K562 (cell line): ENCODE measurements around the gene ACYP2. TPM values are rescaled to one million over a fixed set of nuclear protein-coding genes. Genes with fewer than 3 reads are reported as not detected.

Experiments used
- DEAF1 ChIP-seq: fragments of 450-650 bp; formaldehyde crosslinking; IDR thresholded peaks from 2 replicates; pipeline ENCODE4 v1.4.0; 2020; ENCODE audit warnings: mild to moderate bottlenecking, moderate library complexity
- DPF2 ChIP-seq: fragments of 450-650 bp; IDR thresholded peaks from 2 replicates; pipeline ENCODE4 v1.6.1; 2016
- MAFG ChIP-seq: fragments of 450-650 bp; conservative IDR thresholded peaks from 2 replicates; pipeline ENCODE4 v1.6.1; 2016; ENCODE audit warnings: missing genetic modification characterization, missing compliant biosample characterization
- STAG1 ChIP-seq: sonication (generic); formaldehyde crosslinking; IDR thresholded peaks from 2 replicates; pipeline ENCODE4 v1.5.0; 2020; ENCODE audit warnings: missing genetic modification reagents, borderline replicate concordance
- TCFL5 ChIP-seq: fragments of 250-450 bp; sonication (Bioruptor Pico); conservative IDR thresholded peaks from 2 replicates; pipeline ENCODE4 v1.6.1; 2021; ENCODE audit warnings: mild to moderate bottlenecking, moderate library complexity, matching md5 sums
- ZBED1 ChIP-seq: IDR thresholded peaks from 2 replicates; pipeline ENCODE4 v1.6.1; 2014
- ZNF12 ChIP-seq: sonication (generic); formaldehyde crosslinking; IDR thresholded peaks from 2 replicates; pipeline ENCODE4 v1.4.0; 2020; ENCODE audit warnings: mild to moderate bottlenecking, missing genetic modification reagents
- ZNF583 ChIP-seq: fragments of 250-450 bp; sonication (Bioruptor Pico); IDR thresholded peaks from 2 replicates; pipeline ENCODE4 v1.4.0; 2020
- ZSCAN32 ChIP-seq: fragments of 450-650 bp; formaldehyde crosslinking; IDR thresholded peaks from 2 replicates; pipeline ENCODE4 v1.4.0; 2020; ENCODE audit warnings: mild to moderate bottlenecking, moderate library complexity
- polyA plus RNA-seq, 8 experiments: library from polyadenylated mRNA; depleted of rRNA in 4 of 8; stranded (reverse) in 5 of 8; unstranded in 3 of 8; fragments of >200 nt; fragmentation: Nextera tagmentation in 2 of 8; fragmentation: Illumina TruSeq in 1 of 8; extraction: Ambion mirVana in 2 of 8; extraction: Trizol in 1 of 8; gene quantifications; 2 replicates each; pipeline versions ENCODE4 v1.2.1 to v1.2.3, GENCODE V29; 2011 to 2014; ENCODE audit warnings: inconsistent platforms in 1 of 8, missing spikeins in 1 of 8
- total RNA-seq, 7 experiments: library from RNA; depleted of rRNA in 6 of 7; stranded (reverse); fragments of >200 nt in 6 of 7; fragmentation: Illumina TruSeq in 2 of 7; extraction: Trizol in 2 of 7; gene quantifications; 2 replicates each; pipeline versions ENCODE4 v1.2.1 to v1.2.3, GENCODE V29; 2011 to 2021; ENCODE audit warnings: low replicate concordance in 1 of 7
- TF ChIP-seq, protein P1 (sequence below): fragments of 200-600 bp; sonication (generic); IDR thresholded peaks from one replicate; pipeline ENCODE4 v1.6.1; 2012; ENCODE audit warnings: mild to moderate bottlenecking, low read depth, low read length, inconsistent platforms
- TF ChIP-seq, protein P2 (sequence below): sonication (generic); formaldehyde crosslinking; IDR thresholded peaks from 2 replicates; pipeline ENCODE4 v1.8.1; 2023; ENCODE audit warnings: mild to moderate bottlenecking, missing genetic modification reagents

The ACYP2 gene
- total and polyA plus RNA-seq, 9 of the 15 experiments (the other 6 are each of a cell fraction or from before 2014, with no cell fraction given), result 1.0 to 4.1 (median 2.0) TPM

GRCh38 chr2:54166121-54166773 lies 50.8 kb downstream of the ACYP2 start (continued):
- TF ChIP-seq, protein P1, sequence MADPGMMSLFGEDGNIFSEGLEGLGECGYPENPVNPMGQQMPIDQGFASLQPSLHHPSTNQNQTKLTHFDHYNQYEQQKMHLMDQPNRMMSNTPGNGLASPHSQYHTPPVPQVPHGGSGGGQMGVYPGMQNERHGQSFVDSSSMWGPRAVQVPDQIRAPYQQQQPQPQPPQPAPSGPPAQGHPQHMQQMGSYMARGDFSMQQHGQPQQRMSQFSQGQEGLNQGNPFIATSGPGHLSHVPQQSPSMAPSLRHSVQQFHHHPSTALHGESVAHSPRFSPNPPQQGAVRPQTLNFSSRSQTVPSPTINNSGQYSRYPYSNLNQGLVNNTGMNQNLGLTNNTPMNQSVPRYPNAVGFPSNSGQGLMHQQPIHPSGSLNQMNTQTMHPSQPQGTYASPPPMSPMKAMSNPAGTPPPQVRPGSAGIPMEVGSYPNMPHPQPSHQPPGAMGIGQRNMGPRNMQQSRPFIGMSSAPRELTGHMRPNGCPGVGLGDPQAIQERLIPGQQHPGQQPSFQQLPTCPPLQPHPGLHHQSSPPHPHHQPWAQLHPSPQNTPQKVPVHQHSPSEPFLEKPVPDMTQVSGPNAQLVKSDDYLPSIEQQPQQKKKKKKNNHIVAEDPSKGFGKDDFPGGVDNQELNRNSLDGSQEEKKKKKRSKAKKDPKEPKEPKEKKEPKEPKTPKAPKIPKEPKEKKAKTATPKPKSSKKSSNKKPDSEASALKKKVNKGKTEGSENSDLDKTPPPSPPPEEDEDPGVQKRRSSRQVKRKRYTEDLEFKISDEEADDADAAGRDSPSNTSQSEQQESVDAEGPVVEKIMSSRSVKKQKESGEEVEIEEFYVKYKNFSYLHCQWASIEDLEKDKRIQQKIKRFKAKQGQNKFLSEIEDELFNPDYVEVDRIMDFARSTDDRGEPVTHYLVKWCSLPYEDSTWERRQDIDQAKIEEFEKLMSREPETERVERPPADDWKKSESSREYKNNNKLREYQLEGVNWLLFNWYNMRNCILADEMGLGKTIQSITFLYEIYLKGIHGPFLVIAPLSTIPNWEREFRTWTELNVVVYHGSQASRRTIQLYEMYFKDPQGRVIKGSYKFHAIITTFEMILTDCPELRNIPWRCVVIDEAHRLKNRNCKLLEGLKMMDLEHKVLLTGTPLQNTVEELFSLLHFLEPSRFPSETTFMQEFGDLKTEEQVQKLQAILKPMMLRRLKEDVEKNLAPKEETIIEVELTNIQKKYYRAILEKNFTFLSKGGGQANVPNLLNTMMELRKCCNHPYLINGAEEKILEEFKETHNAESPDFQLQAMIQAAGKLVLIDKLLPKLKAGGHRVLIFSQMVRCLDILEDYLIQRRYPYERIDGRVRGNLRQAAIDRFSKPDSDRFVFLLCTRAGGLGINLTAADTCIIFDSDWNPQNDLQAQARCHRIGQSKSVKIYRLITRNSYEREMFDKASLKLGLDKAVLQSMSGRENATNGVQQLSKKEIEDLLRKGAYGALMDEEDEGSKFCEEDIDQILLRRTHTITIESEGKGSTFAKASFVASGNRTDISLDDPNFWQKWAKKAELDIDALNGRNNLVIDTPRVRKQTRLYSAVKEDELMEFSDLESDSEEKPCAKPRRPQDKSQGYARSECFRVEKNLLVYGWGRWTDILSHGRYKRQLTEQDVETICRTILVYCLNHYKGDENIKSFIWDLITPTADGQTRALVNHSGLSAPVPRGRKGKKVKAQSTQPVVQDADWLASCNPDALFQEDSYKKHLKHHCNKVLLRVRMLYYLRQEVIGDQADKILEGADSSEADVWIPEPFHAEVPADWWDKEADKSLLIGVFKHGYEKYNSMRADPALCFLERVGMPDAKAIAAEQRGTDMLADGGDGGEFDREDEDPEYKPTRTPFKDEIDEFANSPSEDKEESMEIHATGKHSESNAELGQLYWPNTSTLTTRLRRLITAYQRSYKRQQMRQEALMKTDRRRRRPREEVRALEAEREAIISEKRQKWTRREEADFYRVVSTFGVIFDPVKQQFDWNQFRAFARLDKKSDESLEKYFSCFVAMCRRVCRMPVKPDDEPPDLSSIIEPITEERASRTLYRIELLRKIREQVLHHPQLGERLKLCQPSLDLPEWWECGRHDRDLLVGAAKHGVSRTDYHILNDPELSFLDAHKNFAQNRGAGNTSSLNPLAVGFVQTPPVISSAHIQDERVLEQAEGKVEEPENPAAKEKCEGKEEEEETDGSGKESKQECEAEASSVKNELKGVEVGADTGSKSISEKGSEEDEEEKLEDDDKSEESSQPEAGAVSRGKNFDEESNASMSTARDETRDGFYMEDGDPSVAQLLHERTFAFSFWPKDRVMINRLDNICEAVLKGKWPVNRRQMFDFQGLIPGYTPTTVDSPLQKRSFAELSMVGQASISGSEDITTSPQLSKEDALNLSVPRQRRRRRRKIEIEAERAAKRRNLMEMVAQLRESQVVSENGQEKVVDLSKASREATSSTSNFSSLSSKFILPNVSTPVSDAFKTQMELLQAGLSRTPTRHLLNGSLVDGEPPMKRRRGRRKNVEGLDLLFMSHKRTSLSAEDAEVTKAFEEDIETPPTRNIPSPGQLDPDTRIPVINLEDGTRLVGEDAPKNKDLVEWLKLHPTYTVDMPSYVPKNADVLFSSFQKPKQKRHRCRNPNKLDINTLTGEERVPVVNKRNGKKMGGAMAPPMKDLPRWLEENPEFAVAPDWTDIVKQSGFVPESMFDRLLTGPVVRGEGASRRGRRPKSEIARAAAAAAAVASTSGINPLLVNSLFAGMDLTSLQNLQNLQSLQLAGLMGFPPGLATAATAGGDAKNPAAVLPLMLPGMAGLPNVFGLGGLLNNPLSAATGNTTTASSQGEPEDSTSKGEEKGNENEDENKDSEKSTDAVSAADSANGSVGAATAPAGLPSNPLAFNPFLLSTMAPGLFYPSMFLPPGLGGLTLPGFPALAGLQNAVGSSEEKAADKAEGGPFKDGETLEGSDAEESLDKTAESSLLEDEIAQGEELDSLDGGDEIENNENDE, result no peak
- no peak for TF ChIP-seq ZNF12
- TF ChIP-seq ZSCAN32 (CRISPR knock-in tag), result no peak
- no peak for TF ChIP-seq DPF2
- TF ChIP-seq ZBED1, result no peak
- no peak for TF ChIP-seq MAFG
- no peak for TF ChIP-seq DEAF1 (CRISPR knock-in tag)
- TF ChIP-seq, protein P2, sequence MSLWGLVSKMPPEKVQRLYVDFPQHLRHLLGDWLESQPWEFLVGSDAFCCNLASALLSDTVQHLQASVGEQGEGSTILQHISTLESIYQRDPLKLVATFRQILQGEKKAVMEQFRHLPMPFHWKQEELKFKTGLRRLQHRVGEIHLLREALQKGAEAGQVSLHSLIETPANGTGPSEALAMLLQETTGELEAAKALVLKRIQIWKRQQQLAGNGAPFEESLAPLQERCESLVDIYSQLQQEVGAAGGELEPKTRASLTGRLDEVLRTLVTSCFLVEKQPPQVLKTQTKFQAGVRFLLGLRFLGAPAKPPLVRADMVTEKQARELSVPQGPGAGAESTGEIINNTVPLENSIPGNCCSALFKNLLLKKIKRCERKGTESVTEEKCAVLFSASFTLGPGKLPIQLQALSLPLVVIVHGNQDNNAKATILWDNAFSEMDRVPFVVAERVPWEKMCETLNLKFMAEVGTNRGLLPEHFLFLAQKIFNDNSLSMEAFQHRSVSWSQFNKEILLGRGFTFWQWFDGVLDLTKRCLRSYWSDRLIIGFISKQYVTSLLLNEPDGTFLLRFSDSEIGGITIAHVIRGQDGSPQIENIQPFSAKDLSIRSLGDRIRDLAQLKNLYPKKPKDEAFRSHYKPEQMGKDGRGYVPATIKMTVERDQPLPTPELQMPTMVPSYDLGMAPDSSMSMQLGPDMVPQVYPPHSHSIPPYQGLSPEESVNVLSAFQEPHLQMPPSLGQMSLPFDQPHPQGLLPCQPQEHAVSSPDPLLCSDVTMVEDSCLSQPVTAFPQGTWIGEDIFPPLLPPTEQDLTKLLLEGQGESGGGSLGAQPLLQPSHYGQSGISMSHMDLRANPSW (CRISPR knock-in tag), result no peak
- TF ChIP-seq TCFL5 (CRISPR knock-in tag), result no peak
- TF ChIP-seq STAG1 (CRISPR knock-in tag), result no peak
- TF ChIP-seq ZNF583, result no peak
